HCT116 (cell line): ENCODE measurements around the gene ZSCAN21. TPM values are rescaled to one million over a fixed set of nuclear protein-coding genes. Genes with fewer than 3 reads are reported as not detected.

ENCODE experiments used
- ATAC-seq: fragments of 200-7000 bp; cut with Tn5 transposase; 2 replicates; pipeline ENCODE4 v1.9.1; 2020; ENCODE audit warnings: mild to moderate bottlenecking, moderate library complexity
- BruUV-seq: library from RNA; stranded (reverse); fragments of 400-500 nt; replicated peaks from 2 replicates; lab custom pipeline; 2021; lab: Mats Ljungman, UMichigan
- CTCF ChIA-PET: fragments of 300-600 bp; sonication (Branson Sonifier 250); formaldehyde crosslinking; loops from one replicate; lab custom pipeline; 2021; ENCODE audit warnings: antibody characterized with exemption; lab: Charles Lee
- POLR2A ChIA-PET: fragments of 300-600, 350-600 bp; sonication (Branson Sonifier 250); formaldehyde crosslinking; loops from one replicate; lab custom pipeline; 2021; ENCODE audit warnings: antibody characterized with exemption; lab: Charles Lee
- RAD21 ChIA-PET, 2 experiments: fragments of 300-600 bp; sonication (Branson Sonifier 250); formaldehyde crosslinking; loops; one replicate each; lab custom pipeline; 2023; ENCODE audit warnings: low total read pairs in 2 of 2; ENCODE audit not compliant: uncharacterized antibody in 2 of 2, unreplicated experiment in 2 of 2, low non-redundant PET in 1 of 2; lab: Charles Lee
- DNase-seq: peaks from one replicate; pipeline ENCODE4 v3.0.0-alpha.2; 2010; ENCODE audit warnings: low read depth, low spot score
- H2AFZ ChIP-seq: fragments of 200-600 bp; shearing (Covaris generic), sonication (generic); 2 replicates; pipeline ENCODE4 v1.6.1; 2017; ENCODE audit warnings: low read depth, mixed run types, mixed read lengths, antibody characterized with exemption, low read length; ENCODE audit not compliant: poor library complexity, severe bottlenecking
- H3K27ac ChIP-seq: 2 replicates; pipeline ENCODE4 v1.5.1; 2012; ENCODE audit warnings: low read depth, low read length
- H3K27me3 ChIP-seq: fragments of 200-600 bp; sonication (generic); 2 replicates; pipeline ENCODE4 v1.6.1; 2016; ENCODE audit warnings: mixed run types, low read length, mixed read lengths; ENCODE audit not compliant: insufficient read depth
- H3K36me3 ChIP-seq, 2 experiments: fragments of 200-500 bp in 1 of 2; fragments of 200-600 bp in 1 of 2; sonication (Bioruptor generic) in 1 of 2; sonication (generic) in 1 of 2; 2 replicates each; pipeline versions ENCODE4 v1.5.1 to v1.6.1; 2014 to 2016; ENCODE audit warnings: low read length in 2 of 2, inconsistent platforms in 1 of 2, mixed read lengths in 1 of 2, mixed run types in 1 of 2; ENCODE audit not compliant: insufficient read depth in 2 of 2, control insufficient read depth in 1 of 2
- H3K4me1 ChIP-seq, 2 experiments: fragments of 200-600 bp in 1 of 2; sonication (generic) in 1 of 2; 2 replicates each; pipeline versions ENCODE4 v1.5.1 to v1.6.1; 2012 to 2017; ENCODE audit warnings: low read length in 2 of 2, inconsistent platforms in 1 of 2, mild to moderate bottlenecking in 1 of 2, mixed read lengths in 1 of 2, mixed run types in 1 of 2, moderate library complexity in 1 of 2; ENCODE audit not compliant: insufficient read depth in 2 of 2, control insufficient read depth in 1 of 2
- H3K4me2 ChIP-seq: fragments of 200-600 bp; sonication (generic); 2 replicates; pipeline ENCODE4 v1.6.1; 2017; ENCODE audit warnings: mixed run types, low read length, mixed read lengths
- H3K4me3 ChIP-seq, 2 experiments: fragments of 200-600 bp in 1 of 2; sonication (generic) in 1 of 2; replicated peaks in 1 of 2; 2 replicates each; pipeline ENCODE4 v1.5.1; 2011 to 2016; ENCODE audit warnings: low read length in 2 of 2, control low read depth in 1 of 2, low read depth in 1 of 2, mild to moderate bottlenecking in 1 of 2, mixed read lengths in 1 of 2, mixed run types in 1 of 2
- H3K79me2 ChIP-seq: fragments of 200-600 bp; sonication (generic); 2 replicates; pipeline ENCODE4 v1.6.1; 2017; ENCODE audit warnings: mild to moderate bottlenecking, mixed run types, low read length, moderate library complexity, mixed read lengths; ENCODE audit not compliant: insufficient read depth
- H3K9ac ChIP-seq: fragments of 200-600 bp; sonication (generic); 2 replicates; pipeline ENCODE4 v1.6.1; 2016; ENCODE audit warnings: low read length, mixed read lengths
- H3K9me2 ChIP-seq: fragments of 200-600 bp; sonication (generic), shearing (Covaris generic); 2 replicates; pipeline ENCODE4 v1.6.1; 2017; ENCODE audit warnings: mixed run types, mild to moderate bottlenecking, moderate library complexity; ENCODE audit not compliant: insufficient read depth
- H3K9me3 ChIP-seq, 2 experiments: fragments of 200-500 bp in 1 of 2; fragments of 200-600 bp in 1 of 2; sonication (Bioruptor generic) in 1 of 2; sonication (generic) in 1 of 2; 2 replicates each; pipeline ENCODE4 v1.6.1; 2014 to 2017; ENCODE audit warnings: low read length in 2 of 2, mixed read lengths in 2 of 2, inconsistent platforms in 1 of 2, low read depth in 1 of 2, mild to moderate bottlenecking in 1 of 2, mixed run types in 1 of 2, moderate library complexity in 1 of 2; ENCODE audit not compliant: control insufficient read depth in 1 of 2, insufficient read depth in 1 of 2
- H4K20me1 ChIP-seq: fragments of 200-600 bp; sonication (generic), shearing (Covaris generic); 2 replicates; pipeline ENCODE4 v1.6.1; 2017; ENCODE audit warnings: mixed run types, mild to moderate bottlenecking, moderate library complexity; ENCODE audit not compliant: insufficient read depth
- RAD21 ChIP-seq: IDR thresholded peaks from 2 replicates; pipeline ENCODE4 v1.6.1; 2012; ENCODE audit warnings: low read depth, mild to moderate bottlenecking
- intact Hi-C: fragments of 100-400 bp; cut with micrococcal nuclease; formaldehyde crosslinking; loops from 2 replicates; pipeline ENCODE4 v1.10.0; 2022
- total RNA-seq: library from RNA; stranded (reverse); gene quantifications from one replicate; pipeline ENCODE4 v1.2.1, GENCODE V29; 2021; ENCODE audit not compliant: unreplicated experiment
- TF ChIP-seq, protein P1 (sequence below): IDR thresholded peaks from 2 replicates; pipeline ENCODE4 v1.6.1; 2012
- TF ChIP-seq, protein P2 (sequence below), 3 experiments: fragments of 200-600 bp in 1 of 3; sonication (generic) in 1 of 3; IDR thresholded peaks in 2 of 3; conservative IDR thresholded peaks in 1 of 3; 2 replicates each; pipeline ENCODE4 v1.5.1; 2012 to 2017; ENCODE audit warnings: low read depth in 2 of 3, low read length in 2 of 3, antibody characterized with exemption in 1 of 3, borderline replicate concordance in 1 of 3, control low read depth in 1 of 3, mild to moderate bottlenecking in 1 of 3, mixed read lengths in 1 of 3, mixed run types in 1 of 3, moderate library complexity in 1 of 3; ENCODE audit not compliant: insufficient read depth in 1 of 3
- TF ChIP-seq, protein P3 (sequence below): IDR thresholded peaks from 2 replicates; pipeline ENCODE4 v1.6.1; 2012; ENCODE audit warnings: low read depth

Gene ZSCAN21
- total RNA-seq, 1 experiment from 2014 or later, result 10.3 TPM

DNA sequence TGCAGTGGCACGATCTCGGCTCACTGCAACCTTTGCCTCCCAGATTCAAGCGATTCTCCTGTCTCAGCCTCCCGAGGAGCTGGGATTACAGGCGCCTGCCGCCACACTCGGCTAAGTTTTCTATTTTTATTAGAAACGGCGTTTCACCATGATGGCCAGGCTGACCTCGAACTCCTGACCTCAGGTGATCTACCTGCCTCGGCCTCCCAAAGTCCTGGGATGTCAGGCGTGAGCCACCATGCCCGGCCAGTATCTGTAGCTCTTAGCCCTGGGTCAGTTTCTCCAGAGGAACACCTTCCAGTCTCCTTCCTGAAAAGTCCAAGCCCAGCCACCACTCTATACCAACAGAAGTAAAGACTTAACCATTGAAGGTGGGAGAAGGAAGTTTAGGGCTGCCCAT, 49.3 kb upstream of the ZSCAN21 start:
- H2AFZ ChIP-seq, result no peak overlapping the region
- H3K36me3 ChIP-seq, result no peaks in the 10 kb centered on the region
- POLR2A ChIA-PET, result no interaction called here
- ATAC-seq, result no peak
- no peaks in the 10 kb centered on the region for H3K9me2 ChIP-seq
- CTCF ChIA-PET, result no interaction called here
- RAD21 ChIA-PET, result no interaction called here
- H3K4me3 ChIP-seq, result no peak overlapping the region
- H3K27me3 ChIP-seq, result no peaks in the 10 kb centered on the region
- no peaks in the 10 kb centered on the region for H3K79me2 ChIP-seq
- no peaks in the 10 kb centered on the region for H3K4me1 ChIP-seq
- TF ChIP-seq, protein P1, sequence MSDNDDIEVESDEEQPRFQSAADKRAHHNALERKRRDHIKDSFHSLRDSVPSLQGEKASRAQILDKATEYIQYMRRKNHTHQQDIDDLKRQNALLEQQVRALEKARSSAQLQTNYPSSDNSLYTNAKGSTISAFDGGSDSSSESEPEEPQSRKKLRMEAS, result no peak
- TF ChIP-seq, protein P2, sequence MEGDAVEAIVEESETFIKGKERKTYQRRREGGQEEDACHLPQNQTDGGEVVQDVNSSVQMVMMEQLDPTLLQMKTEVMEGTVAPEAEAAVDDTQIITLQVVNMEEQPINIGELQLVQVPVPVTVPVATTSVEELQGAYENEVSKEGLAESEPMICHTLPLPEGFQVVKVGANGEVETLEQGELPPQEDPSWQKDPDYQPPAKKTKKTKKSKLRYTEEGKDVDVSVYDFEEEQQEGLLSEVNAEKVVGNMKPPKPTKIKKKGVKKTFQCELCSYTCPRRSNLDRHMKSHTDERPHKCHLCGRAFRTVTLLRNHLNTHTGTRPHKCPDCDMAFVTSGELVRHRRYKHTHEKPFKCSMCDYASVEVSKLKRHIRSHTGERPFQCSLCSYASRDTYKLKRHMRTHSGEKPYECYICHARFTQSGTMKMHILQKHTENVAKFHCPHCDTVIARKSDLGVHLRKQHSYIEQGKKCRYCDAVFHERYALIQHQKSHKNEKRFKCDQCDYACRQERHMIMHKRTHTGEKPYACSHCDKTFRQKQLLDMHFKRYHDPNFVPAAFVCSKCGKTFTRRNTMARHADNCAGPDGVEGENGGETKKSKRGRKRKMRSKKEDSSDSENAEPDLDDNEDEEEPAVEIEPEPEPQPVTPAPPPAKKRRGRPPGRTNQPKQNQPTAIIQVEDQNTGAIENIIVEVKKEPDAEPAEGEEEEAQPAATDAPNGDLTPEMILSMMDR (IDR thresholded peaks at IDR 0.05 in 2 of 3, conservative IDR thresholded peaks at IDR 0.05 in 1 of 3; ENCODE audit: borderline replicate concordance in 1 of 3, insufficient read depth in 1 of 3, low read depth in 2 of 3, low read length in 2 of 3), result no peak
- TF ChIP-seq RAD21, result no peak
- TF ChIP-seq, protein P3, sequence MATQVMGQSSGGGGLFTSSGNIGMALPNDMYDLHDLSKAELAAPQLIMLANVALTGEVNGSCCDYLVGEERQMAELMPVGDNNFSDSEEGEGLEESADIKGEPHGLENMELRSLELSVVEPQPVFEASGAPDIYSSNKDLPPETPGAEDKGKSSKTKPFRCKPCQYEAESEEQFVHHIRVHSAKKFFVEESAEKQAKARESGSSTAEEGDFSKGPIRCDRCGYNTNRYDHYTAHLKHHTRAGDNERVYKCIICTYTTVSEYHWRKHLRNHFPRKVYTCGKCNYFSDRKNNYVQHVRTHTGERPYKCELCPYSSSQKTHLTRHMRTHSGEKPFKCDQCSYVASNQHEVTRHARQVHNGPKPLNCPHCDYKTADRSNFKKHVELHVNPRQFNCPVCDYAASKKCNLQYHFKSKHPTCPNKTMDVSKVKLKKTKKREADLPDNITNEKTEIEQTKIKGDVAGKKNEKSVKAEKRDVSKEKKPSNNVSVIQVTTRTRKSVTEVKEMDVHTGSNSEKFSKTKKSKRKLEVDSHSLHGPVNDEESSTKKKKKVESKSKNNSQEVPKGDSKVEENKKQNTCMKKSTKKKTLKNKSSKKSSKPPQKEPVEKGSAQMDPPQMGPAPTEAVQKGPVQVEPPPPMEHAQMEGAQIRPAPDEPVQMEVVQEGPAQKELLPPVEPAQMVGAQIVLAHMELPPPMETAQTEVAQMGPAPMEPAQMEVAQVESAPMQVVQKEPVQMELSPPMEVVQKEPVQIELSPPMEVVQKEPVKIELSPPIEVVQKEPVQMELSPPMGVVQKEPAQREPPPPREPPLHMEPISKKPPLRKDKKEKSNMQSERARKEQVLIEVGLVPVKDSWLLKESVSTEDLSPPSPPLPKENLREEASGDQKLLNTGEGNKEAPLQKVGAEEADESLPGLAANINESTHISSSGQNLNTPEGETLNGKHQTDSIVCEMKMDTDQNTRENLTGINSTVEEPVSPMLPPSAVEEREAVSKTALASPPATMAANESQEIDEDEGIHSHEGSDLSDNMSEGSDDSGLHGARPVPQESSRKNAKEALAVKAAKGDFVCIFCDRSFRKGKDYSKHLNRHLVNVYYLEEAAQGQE, result no peak
- TF ChIP-seq, all 23 proteins: peak for 0
- no peak for DNase-seq
- BruUV-seq, result no TSS peak
- Histone ChIP-seq H3K9me3 (no peaks in the 10 kb centered on the region), H3K9ac (no peak overlapping the region), H4K20me1 (no peaks in the 10 kb centered on the region), H3K4me2 (no peak overlapping the region), H3K27ac (no peak overlapping the region)
- intact Hi-C loops, result no loop called here
